Measurements from ENCODE around the gene CROCC2.
"Not testable (repeated sequence)": the region's sequence is repeated elsewhere in the genome, so short reads cannot be mapped to it uniquely, and the experiment has no call there.

The CROCC2 gene

DNA sequence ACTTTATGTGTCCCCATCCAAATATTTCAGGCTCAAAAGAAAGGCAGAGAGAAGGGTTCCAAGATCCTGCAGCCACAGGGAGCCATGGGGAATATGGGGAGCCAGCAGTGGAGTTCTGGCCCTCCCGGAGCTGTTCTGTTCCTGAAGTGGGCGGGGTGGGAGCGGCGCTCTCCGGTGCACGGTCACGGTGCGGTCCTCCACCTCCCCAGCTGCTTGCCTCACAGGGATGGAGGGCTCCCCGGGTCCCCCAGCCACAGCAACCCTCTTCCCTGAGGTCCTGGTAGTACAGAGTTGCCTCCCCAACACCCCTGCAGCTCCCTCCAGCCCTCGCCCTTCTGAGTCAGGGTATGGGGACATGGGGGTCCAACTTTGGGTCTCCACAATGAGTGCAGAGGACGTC is 66.1 kb downstream of the CROCC2 start:
- no peak for DNase-seq

DNA sequence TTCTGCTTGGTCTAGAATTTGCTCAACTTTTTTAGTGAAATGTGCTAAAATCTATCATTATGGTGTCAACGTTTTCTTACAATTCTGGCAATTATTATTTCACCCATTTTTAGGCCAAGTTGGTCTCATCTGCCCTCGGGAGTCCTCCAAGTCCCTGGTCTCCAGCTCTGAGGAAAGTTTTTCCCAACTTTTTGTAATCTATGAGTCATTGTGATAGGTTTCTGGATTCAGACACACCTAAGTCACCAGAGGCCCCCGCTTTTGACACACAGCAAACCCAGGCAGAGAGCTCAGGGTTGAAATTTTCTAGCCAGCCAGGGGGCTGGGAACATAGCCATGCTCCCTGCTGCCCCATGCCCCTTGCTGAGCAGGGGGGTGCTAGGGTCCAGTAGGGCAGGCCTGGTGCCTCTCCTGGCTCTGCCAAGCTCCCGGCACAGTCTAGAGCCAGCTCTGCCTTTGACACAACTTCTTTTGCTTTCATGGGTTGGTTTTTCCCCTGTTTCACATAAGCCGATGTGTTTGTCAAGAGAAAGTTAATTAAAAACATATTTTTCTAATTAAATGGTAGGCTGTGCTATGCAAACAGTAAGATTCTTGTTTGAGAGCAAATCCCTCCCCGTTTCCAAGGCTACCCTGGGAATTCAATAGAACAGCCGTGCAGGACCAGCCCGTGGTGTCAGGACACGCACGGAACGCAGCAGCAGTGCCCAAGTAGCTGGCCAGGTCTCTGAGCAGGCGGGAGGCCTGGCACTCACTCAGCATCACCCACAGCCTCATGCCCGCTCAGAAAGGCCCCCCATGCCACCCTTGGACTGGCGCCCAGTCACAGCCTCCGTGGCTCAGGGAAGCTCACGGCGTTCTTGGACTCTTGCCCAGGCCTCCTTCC is 66.7 kb downstream of the CROCC2 start:
- no peak for DNase-seq

DNA sequence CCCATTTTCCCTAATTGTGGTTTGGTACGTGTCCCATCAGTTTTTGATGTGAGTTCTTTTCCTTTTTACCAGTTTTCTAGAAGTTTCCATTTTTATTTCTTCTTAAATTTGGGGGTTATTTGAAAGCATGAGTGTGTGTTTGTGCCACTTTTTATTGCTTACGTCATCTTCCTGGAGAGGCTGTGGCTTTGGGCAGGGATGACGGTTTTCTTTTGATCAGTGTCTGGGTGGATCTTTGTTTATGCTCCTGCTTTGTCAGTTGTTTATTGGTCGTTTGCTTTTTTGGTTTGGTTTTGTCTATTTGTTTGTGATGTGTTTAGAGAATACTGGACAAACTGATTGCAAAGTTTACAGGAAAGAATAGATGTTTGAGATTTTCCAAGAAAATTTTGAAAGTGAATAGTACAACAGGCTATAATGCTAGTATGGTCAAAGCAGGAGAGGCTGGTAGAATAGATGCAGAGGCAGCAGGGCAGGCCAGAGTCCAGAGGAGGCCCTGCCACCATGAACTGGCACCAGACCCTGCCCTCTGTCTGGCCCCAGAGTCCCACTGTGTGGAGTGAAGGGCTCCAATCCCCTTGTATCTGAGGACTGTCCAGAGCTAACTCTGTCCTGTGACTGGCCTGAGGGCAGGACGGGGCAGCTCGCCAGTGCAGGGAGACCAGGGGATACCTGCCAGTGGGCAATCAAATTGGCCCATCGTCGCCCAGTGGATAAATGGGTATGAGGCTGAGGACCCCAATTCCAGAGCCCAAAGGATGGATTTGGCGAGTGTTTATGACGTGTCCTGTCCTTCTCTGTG is 68.8 kb downstream of the CROCC2 start:
- no peak for DNase-seq

DNA sequence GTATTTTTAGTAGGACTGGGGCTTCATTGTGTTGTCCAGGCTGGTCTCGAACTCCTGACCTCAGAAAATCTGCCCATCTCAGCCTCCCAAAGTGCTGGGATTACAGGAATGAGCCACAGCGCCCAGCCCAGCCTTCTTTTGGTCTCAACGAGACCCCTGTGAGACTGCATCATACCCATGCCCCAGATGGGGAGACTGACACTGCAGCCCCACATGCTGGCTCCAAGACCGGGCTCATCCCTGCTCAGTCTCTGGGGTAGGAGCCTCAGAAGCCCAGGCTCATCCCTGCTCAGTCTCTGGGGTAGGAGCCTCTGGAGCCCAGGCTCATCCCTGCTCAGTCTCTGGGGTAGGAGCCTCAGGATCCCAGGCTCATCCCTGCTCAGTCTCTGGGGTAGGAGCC is 69.8 kb downstream of the CROCC2 start:
- DNase-seq = not testable (repeated sequence)

DNA sequence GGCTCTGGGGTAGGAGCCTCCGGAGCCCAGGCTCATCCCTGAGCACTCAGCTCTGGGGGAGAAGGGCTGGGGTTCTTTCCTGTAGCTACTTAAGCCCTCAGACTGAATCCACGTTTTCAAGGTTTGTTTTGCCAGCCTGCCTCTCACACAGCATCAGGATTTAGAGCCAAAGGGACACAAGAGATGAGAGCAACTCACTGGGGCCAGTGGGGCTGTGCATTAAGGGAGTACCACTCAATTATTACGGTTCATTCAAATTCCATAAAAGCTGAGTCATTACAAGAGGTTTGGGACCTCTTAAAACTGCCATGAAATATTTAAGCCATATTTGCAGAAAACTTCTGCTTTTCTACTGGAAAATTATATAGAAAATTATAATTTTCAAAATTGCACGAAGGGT is 75.1 kb downstream of the CROCC2 start:
- DNase-seq = no peak

DNA sequence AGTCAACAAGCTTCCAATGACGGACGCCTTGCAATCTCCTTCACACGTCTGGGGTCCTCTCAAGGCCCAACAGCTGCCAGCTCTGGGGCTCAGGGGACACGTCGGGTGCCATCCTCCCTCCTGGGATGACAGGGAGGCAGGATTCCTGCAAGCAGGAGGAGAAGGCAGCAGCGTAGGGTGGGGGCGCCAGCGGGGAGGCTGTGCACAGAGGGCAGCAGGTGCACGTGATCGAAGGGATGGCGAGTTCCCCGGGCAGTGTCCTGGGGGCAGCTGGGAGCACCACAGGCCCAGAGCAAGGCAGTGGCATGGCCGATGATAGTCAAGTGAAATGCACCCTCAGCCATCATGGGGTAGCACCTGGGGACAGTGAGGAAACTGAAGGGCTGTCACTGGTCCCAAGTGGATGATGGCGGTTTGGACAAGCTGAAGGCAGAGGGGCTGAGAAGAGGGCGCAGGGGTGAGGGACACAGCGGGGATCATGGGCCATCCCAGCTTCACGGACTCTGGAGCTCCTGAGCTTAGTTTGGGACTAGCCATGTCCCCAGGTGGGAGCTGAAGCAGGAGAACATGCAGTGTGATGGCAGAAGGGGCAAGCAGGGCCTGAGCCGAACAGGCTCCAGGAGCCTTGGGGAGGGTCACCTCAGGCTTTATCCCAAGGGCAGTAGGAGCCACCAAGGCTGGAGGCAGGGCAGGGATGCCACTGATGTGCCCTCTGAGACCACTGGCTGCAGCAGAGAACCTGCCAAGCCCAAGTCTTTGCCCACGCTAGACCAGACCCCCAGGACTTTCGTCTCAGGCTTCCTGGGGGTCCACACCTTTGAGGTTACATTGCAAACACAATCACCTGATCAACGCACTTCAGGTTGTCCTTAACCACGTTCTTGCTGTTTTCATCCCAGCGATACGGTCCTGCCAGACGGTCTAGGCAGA is 76.0 kb downstream of the CROCC2 start:
- DNase-seq = no peak

DNA sequence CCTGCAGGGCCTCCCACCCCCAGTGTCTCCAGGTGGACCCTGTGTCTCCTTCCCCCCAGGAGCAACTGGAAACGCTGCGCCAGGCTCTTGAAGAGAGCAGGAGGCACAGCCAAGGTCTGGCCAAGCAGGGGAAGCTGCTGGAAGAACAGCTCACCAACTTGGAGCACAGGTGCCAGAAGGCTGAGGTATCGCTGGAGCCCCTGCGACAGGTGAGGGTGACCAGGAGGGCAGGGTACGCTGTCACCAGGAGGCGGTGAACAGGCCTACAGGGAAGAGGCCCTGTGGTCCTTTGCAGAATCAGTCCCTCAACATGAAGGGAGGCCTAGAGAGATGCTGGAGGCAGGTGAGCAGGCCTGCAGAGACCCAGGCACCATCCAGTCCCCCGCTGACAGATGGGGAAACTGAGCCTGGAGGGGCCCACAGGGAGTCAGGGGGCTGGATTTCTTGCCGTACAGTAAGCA is 76.7 kb downstream of the CROCC2 start:
- no peak for DNase-seq

DNA sequence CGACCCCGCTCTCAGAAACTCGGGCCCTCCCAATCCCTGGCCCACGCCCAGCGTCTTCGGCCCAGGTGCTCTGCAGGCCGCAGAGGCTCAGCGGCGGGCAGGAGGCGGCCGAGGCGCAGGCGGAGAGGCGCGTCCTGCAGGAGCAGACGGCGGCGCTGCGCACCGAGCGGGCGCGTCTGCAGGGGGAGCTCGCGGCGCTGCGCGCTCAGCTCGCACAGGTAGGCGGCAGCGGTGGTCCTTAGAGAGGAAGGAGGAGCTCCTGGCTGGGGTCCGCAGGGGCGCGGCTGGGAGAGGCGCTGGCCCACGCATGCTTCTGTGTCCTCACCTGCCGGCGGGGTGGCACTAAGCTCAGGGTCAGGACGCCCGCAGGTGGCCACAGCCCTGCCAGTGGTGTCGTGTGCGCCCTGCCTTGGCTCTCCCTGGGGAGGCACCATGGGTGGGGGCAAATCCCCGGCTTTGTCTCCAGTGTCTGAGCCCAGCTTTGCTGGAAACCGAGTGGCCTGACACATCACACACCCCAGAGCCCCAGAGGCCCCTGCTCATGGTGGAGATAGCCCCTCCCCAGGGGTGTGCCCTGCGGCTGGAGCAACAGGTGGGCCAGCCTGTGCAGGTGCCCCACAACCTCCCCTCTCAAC is 77.3 kb downstream of the CROCC2 start:
- DNase-seq = no peak

DNA sequence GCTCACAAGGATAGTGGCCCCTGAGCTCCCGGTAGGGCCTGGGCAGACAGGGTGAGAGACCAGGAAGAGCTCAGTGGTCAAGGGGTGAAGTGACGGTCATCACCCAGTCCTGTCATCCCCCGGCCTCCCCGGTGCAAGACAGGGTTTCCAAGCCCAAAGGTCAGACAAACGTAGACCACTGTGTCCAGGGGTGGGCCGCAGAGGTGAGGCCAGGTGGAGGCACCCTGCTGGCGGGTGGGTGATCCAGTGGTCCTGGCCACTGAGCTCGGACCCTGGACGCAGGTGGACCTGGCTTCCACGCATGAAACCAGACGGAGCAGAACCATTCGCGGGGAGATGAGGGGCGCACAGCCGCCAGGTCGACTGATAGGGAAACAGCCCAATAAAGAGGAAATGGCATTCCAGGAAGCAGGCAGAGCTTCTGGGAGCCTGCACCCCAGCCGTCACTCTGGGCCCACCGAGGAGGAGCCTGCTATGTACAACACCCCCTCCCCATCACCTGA is 77.9 kb downstream of the CROCC2 start:
- no peak for DNase-seq

DNA sequence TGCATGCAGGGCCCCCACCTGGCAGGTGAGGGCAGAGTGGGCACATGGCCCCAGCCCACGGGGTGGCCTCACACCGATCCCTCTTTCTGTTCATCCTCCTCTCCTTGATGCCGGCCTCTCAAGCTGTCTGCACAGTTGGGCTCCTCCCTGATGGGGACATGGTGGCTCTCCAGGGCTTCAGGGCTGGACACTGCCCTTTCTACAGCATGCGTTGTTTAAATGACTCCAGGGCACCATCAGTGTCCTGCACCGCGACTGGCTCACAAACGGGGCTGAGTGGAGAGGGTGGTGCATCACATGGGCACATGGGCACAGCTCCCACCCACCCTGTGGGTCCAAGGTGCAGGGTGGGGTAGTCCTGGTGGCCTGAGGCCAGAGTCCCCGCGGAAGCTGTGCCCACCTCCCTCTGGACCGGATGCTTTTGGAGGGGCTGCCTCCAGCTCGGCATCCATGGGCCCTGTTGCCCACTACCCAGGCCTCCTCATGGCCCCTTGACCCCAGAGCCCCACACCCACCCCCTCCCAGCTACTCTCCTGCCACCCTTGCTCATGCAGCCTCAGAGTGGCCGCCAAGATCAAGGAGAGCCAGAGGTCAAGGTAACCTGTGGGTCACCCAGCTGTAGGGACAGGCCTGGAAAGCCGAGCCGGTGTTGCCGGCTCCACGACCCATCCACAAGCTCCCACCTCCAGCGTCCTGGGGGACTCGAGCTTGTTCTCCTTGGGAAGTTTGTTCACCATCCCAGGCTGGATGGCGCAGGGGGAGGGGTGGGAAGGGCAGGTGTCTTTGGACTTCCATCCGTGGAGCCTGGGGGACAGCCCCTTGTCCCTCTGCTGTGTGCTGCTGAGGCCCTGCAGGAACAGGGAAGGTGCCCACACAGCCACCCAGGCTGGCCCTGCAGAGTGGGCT is 80.0 kb downstream of the CROCC2 start:
- DNase-seq = no peak

DNA sequence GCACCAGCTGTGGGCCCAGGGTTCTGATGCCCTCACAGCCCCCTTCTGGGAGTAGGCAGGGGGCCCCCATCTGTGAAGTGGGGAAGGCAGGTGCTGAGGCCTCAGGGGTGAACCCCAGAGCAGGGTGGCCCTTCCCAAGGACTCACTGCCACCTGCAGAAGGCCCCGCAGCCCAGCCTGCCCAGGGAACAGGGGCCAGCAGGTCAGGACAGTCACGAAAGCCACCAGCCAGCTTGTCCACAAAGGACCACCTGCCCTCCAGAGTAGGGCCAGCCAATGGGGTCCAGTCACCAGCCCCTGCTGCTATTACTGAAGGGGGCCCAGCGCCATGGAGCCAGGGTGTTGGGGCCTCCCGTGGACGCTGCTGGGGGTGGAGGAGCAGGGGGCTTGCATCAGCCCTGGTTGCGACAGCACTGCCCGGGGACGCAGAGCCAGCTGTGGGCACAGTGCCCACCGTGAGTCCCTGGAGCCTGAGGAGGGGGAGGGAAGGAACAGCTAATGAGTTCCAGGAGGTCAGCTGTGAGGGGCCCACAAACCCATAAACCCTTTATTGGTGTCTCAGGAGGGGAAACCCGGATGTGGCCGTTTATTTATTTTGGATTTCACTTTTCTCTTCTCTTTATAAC is 80.8 kb downstream of the CROCC2 start:
- DNase-seq = no peak

DNA sequence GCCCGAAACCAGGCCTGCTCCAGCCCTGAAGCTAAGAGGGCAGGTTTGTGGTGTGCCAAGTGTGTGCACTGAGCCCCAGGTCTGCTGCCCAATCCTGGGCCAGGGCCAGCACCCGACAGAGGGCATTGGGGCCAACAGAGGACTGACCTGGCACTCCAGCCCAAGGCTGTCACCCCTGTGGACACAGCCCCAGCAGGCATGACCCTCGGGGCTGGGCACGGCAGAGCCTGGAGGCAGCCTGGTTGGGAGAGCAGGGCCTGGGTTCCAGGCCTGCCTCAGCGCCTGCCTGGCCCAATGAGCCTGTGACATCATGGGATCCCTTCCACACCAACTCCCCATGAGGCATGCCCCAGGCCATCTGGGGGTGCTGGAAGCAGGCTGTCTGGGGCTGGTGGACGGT is 81.5 kb downstream of the CROCC2 start:
- no peak for DNase-seq

DNA sequence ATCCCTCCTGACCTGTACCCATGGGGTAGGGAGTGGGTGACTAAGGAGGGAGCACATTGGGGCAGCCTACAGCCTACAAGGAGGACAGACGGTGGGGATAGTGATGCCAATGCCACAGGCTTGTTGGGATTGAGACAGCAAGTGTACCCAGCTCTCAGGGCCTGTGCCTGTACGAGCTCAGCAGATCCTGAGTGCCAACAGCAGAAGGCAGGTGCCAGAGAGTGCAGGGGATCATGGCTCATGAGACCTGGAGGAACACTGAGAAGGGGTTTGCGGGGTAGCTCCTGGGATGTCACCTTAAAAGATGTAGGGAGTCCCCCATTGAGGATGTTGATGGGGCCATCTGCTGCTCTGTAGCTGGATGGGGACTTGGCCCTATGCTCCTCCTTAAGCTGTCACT is 82.0 kb downstream of the CROCC2 start:
- no peak for DNase-seq

DNA sequence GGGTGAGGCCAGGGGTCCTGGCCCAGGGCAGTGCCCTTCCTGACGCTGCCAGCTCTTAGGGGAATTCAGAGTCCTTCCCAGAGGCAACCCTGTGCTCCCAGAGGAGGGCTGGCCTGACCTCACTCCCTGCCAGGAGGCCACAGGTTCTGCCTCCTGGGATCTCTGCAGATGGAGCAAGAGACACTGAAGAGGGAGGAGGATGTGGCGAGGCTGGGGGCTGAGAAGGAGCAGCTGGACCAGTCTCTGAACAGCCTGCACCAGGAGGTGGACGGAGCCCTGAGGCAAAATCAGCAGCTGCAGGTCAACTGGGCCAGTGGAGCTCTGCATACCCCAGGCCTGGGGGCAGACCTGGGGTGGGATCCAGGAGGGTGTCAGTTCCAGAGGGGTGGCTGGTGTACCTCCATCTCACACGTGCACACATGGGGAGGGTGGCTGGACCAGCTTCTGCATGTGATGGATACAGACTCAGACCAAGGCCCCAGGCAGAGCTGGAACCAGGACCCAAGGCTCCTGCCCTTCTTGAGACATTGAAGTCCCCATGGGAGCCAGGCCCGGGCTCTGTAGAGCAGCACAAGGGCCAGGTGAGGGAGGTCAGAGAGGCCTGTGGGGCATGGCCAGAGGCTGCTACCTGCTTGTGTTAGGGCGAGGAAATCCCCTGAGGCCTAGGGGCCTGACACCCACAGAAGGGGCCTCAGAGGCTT is 82.6 kb downstream of the CROCC2 start:
- DNase-seq = no peak

DNA sequence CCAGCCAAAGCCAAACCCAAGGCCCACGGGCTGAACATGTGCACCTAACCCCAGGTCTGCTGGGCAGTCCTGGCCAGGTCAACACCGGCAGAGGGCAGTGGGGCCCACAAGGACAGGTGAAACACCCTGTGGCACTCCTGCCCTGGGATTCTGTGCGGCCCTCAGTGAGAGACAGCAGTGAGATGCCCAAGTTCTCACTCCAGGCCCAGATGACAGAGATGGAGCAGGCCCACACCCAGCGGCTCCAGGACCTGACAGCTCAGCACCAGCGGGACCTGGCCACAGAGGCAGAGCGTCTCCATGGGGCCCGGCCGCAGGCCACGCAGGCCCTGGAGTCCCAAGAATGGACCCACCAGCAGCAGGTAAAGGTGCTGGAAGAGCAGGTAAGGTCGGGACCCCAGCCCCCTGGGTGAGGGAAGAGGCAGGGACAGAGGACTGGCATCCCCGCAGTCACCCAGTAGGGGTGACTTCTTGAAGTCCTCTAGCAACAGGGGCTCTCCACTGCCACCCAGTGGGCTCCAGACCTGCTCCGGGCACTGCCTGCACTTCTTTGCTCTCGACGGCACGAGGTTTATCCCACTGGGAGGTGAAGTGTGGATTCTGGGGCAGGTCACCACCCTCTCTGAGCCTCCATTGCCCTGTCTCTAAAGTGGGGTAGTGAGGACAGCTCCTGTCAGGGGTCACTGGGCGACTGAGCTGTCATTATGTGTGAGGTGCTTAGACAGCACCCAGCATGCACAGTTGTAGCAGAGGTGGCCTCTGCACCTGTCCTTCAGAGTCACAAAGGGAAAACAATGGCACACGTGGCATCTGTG is 83.5 kb downstream of the CROCC2 start:
- no peak for DNase-seq

DNA sequence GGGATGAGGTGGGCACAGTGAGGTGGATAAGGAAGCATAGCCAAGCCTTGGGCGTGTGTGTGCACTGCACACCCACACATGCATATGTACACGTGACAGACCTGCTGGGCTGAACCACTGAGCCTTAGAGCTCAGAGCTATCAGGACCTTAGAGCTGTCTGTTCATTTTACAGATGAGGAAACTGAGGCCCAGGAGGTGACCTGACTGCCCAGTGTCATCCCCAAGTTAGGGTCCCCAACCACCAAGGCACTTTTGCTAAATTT is 84.1 kb downstream of the CROCC2 start:
- no peak for DNase-seq

DNA sequence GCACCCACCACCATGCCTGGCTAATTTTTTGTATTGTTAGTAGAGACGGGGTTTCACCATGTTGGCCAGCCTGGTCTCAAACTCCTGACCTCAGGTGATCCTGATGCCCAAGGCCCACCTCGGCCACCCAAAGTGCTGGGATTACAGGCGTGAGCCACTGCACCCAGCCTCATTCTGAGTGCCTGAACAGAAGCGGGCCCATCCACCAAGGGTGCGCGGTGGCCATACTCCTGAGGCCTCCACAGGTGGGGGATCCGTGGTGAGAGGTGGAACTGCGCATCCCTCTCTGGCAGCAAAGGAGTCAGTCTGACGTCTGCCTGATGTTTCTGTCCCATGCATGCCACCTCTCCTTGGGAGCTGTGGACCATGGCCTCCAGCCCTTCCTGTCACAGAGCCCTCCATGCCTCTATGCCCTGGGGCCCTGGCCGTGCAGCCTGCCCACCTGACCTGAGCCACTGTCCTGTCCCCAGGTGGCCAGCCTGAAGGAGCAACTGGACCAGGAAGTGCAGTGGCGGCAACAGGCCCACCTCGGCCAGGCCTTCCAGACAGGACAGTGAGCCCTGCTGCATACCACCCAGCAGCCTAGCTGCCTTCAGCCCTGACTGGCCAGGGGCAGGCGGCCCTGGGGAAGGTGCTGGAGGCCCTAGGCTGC is 84.7 kb downstream of the CROCC2 start:
- DNase-seq = no peak

DNA sequence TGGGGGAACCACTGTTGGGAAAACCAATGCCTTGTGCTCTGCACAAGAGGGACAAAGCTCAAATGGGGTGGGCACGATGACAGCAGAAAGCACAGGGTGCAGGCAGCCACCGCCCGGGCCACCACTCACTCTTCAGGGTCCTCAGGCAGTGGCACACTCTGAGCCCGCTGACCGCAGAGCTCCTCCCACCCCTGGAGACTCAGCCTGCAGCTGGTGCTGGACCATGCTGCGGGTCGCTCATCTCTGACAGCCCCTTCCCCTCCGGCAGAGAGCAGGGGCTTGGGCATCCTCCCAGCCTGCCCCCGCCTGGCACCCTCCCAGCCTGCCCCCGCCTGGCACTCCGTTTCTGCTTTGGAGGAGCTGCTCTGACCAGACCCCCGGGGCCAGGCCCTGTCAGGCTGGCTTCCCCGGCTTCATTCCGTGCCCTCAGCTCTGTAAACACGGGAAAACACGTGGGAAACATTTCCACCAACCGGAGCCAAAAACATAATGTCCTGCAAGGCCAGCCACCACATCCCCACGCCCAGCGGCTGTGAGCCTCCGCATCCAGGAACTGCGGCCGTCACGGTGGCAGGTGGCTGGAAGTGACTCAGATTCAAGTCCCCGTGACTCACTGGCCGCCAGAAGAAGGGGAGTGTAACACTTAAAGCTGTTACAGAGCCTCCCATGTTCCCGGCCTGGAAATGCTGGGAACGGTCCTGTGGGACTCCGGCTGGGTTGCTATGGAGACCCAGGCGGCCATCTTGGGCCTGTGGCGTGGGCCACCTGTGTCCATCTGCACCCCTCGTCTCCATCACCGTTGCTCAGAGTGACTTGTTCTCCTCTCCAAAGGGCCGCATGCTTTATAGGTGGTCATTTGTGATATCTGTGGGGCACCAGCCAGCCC is 85.5 kb downstream of the CROCC2 start:
- no peak for DNase-seq

Measured in NCI-H2171 (cell line).